HepG2 (cell line): ENCODE data around the gene GLG1. TPM values are rescaled to one million over a fixed set of nuclear protein-coding genes. Genes with fewer than 3 reads are reported as not detected.

ENCODE experiments used
- EED ChIP-seq: sonication (generic); formaldehyde crosslinking; IDR thresholded peaks from 2 replicates; pipeline ENCODE4 v1.5.0; 2020; ENCODE audit warnings: mild to moderate bottlenecking, missing genetic modification reagents
- ETV5 ChIP-seq: IDR thresholded peaks from 2 replicates; pipeline ENCODE4 v1.6.1; 2018; ENCODE audit warnings: missing biosample characterization, missing genetic modification reagents, inconsistent platforms, borderline replicate concordance
- KLF9 ChIP-seq: IDR thresholded peaks from 2 replicates; pipeline ENCODE4 v1.6.1; 2016; ENCODE audit warnings: low read depth
- NAIF1 ChIP-seq: sonication (generic); formaldehyde crosslinking; IDR thresholded peaks from 2 replicates; pipeline ENCODE4 v1.5.0; 2020; ENCODE audit warnings: mild to moderate bottlenecking, missing genetic modification reagents, borderline replicate concordance
- PAXIP1 ChIP-seq: sonication (generic); formaldehyde crosslinking; conservative IDR thresholded peaks from 2 replicates; pipeline ENCODE4 v1.4.0; 2020; ENCODE audit warnings: mild to moderate bottlenecking, missing genetic modification reagents, moderate library complexity
- SNAPC2 ChIP-seq: sonication (generic); formaldehyde crosslinking; IDR thresholded peaks from 2 replicates; pipeline ENCODE4 v1.8.1; 2022; ENCODE audit warnings: mild to moderate bottlenecking, missing genetic modification reagents
- TAF1 ChIP-seq: sonication (generic); formaldehyde crosslinking; IDR thresholded peaks from 2 replicates; pipeline ENCODE4 v1.4.0; 2020; ENCODE audit warnings: missing genetic modification reagents
- TFDP2 ChIP-seq: sonication (generic); formaldehyde crosslinking; IDR thresholded peaks from 2 replicates; pipeline ENCODE4 v1.4.0; 2020; ENCODE audit warnings: missing genetic modification reagents
- YEATS4 ChIP-seq: sonication (generic); formaldehyde crosslinking; IDR thresholded peaks from 2 replicates; pipeline ENCODE4 v1.4.0; 2020; ENCODE audit warnings: missing genetic modification reagents, borderline replicate concordance
- ZKSCAN8 ChIP-seq: IDR thresholded peaks from 2 replicates; pipeline ENCODE4 v1.6.1; 2016; ENCODE audit warnings: borderline replicate concordance, missing genetic modification reagents, missing compliant biosample characterization
- ZNF136 ChIP-seq: sonication (generic); formaldehyde crosslinking; IDR thresholded peaks from 2 replicates; pipeline ENCODE4 v1.8.1; 2022; ENCODE audit warnings: low read depth, mild to moderate bottlenecking, moderate library complexity, missing genetic modification reagents
- ZNF225 ChIP-seq: sonication (generic); formaldehyde crosslinking; IDR thresholded peaks from 2 replicates; pipeline ENCODE4 v1.4.0; 2020; ENCODE audit warnings: mild to moderate bottlenecking, missing genetic modification reagents
- ZNF510 ChIP-seq: sonication (generic); formaldehyde crosslinking; IDR thresholded peaks from 2 replicates; pipeline ENCODE4 v1.4.0; 2020; ENCODE audit warnings: low read depth, mild to moderate bottlenecking, missing genetic modification reagents
- ZNF678 ChIP-seq: sonication (generic); formaldehyde crosslinking; IDR thresholded peaks from 2 replicates; pipeline ENCODE4 v1.4.0; 2020; ENCODE audit warnings: mild to moderate bottlenecking, missing genetic modification reagents
- ZNF740 ChIP-seq: sonication (generic); formaldehyde crosslinking; IDR thresholded peaks from 2 replicates; pipeline ENCODE4 v1.4.0; 2020; ENCODE audit warnings: missing genetic modification reagents
- ZNF781 ChIP-seq: sonication (generic); formaldehyde crosslinking; IDR thresholded peaks from 2 replicates; pipeline ENCODE4 v1.5.1; 2020; ENCODE audit warnings: borderline replicate concordance, mild to moderate bottlenecking, missing genetic modification reagents; ENCODE audit errors: not compliant biosample characterization
- ZSCAN29 ChIP-seq: sonication (generic); formaldehyde crosslinking; conservative IDR thresholded peaks from 2 replicates; pipeline ENCODE4 v1.4.0; 2020; ENCODE audit warnings: mild to moderate bottlenecking, missing genetic modification reagents
- polyA plus RNA-seq, 8 experiments: library from polyadenylated mRNA; depleted of rRNA in 3 of 8; stranded (reverse) in 7 of 8; unstranded in 1 of 8; fragments of >200 nt; fragmentation: Illumina TruSeq in 4 of 8; extraction: Trizol in 4 of 8; gene quantifications; 2 replicates each; pipeline versions ENCODE4 v1.2.1 to v1.2.3, GENCODE V29; 2011 to 2016; ENCODE audit warnings: low read depth in 4 of 8, missing spikeins in 1 of 8, mixed read lengths in 1 of 8; ENCODE audit not compliant: insufficient read depth in 1 of 8
- total RNA-seq, 5 experiments: library from RNA; depleted of rRNA; stranded (reverse); fragments of >200 nt; fragmentation: Illumina TruSeq; extraction: Trizol; gene quantifications; 2 replicates each; pipeline ENCODE4 v1.2.3, GENCODE V29; 2016; ENCODE audit warnings: low read depth in 1 of 5
- TF ChIP-seq, protein P1 (sequence below): sonication (generic); formaldehyde crosslinking; conservative IDR thresholded peaks from 2 replicates; pipeline ENCODE4 v1.8.1; 2023; ENCODE audit warnings: missing genetic modification reagents
- TF ChIP-seq, protein P2 (sequence below): sonication (generic); formaldehyde crosslinking; IDR thresholded peaks from 2 replicates; pipeline ENCODE4 v1.5.0; 2020; ENCODE audit warnings: mild to moderate bottlenecking, missing genetic modification reagents

The GLG1 gene
- total and polyA plus RNA-seq, 2 of the 13 experiments (the other 11 are each of a cell fraction or from before 2014, with no cell fraction given) = 87.7 to 141 TPM

DNA sequence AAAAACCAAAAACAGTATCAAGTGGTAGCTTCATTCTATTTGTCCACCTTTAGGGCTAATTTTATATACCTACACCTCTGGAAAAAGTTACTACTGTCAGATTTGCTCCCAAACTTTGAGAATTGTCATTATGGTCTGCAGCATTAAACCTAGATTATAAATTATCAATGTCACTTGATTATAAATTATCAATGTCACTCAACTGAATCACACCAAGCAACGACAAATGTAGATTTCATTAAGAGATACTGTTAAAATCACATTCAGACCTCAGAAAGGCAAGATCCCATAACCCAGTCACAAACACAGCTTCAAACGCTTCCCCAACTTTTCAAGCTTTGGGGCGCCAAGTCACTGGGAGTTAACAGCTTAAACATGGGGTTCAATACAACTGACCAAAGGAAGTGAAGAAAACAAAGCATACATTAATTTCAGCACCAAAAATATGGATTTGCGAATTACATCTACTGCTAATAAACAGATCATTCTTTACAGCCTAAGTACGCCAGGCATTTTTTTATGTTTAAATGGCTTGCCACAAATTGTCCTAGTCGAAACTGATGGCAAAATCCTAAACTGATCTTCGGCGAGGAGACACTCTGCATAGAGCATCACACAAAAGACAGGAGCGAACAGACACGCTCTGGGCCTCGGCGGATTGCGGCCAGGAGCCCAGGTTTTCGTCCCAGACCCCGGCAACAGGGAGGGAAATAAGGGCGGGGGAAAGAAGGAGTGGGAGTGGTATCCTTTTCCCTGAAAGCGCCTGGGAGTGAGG is 981 bp downstream of the GLG1 start (continued):
- 0 out of 2 replicates have a peak, but pooled peaks have one; percentile 45 for TF ChIP-seq ZSCAN29
- no peak for TF ChIP-seq ZNF225 (CRISPR knock-in tag)
- TF ChIP-seq SNAPC2 (CRISPR knock-in tag) = no peak
- TF ChIP-seq ETV5 (CRISPR knock-in tag) = no peak
- TF ChIP-seq ZNF136 (CRISPR knock-in tag) = no peak
- no peak for TF ChIP-seq ZNF678
- TF ChIP-seq ZNF781 (CRISPR knock-in tag) = no peak
- TF ChIP-seq ZNF740 = no peak
- TF ChIP-seq KLF9 (CRISPR knock-in tag) = no peak
- no peak for TF ChIP-seq TFDP2
- TF ChIP-seq YEATS4 (CRISPR knock-in tag) = no peak
- TF ChIP-seq TAF1 (CRISPR knock-in tag) = no peak
- TF ChIP-seq ZKSCAN8 (CRISPR knock-in tag) = no peak
- no peak for TF ChIP-seq PAXIP1 (CRISPR knock-in tag)
- TF ChIP-seq, protein P1, sequence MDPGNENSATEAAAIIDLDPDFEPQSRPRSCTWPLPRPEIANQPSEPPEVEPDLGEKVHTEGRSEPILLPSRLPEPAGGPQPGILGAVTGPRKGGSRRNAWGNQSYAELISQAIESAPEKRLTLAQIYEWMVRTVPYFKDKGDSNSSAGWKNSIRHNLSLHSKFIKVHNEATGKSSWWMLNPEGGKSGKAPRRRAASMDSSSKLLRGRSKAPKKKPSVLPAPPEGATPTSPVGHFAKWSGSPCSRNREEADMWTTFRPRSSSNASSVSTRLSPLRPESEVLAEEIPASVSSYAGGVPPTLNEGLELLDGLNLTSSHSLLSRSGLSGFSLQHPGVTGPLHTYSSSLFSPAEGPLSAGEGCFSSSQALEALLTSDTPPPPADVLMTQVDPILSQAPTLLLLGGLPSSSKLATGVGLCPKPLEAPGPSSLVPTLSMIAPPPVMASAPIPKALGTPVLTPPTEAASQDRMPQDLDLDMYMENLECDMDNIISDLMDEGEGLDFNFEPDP (CRISPR knock-in tag) = 0 out of 2 replicates have a peak, but pooled peaks have one; percentile 70
- TF ChIP-seq NAIF1 = 0 out of 2 replicates have a peak, but pooled peaks have one; percentile 13
- TF ChIP-seq, protein P2, sequence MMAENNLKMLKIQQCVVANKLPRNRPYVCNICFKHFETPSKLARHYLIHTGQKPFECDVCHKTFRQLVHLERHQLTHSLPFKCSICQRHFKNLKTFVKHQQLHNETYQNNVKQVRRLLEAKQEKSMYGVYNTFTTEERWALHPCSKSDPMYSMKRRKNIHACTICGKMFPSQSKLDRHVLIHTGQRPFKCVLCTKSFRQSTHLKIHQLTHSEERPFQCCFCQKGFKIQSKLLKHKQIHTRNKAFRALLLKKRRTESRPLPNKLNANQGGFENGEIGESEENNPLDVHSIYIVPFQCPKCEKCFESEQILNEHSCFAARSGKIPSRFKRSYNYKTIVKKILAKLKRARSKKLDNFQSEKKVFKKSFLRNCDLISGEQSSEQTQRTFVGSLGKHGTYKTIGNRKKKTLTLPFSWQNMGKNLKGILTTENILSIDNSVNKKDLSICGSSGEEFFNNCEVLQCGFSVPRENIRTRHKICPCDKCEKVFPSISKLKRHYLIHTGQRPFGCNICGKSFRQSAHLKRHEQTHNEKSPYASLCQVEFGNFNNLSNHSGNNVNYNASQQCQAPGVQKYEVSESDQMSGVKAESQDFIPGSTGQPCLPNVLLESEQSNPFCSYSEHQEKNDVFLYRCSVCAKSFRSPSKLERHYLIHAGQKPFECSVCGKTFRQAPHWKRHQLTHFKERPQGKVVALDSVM = no peak
- no peak for TF ChIP-seq EED (CRISPR knock-in tag)
- no peak for TF ChIP-seq ZNF510 (CRISPR knock-in tag)
